ENCODE measurements around the gene TM2D3. TPM values are rescaled to one million over a fixed set of nuclear protein-coding genes. Genes with fewer than 3 reads are reported as not detected.
A peak's percentile ranks its signal among the peaks of the same experiment; 100 is the strongest.

The TM2D3 gene
- total RNA-seq, 2 donors from 2014 or later, result 39.8 to 104 TPM

DNA sequence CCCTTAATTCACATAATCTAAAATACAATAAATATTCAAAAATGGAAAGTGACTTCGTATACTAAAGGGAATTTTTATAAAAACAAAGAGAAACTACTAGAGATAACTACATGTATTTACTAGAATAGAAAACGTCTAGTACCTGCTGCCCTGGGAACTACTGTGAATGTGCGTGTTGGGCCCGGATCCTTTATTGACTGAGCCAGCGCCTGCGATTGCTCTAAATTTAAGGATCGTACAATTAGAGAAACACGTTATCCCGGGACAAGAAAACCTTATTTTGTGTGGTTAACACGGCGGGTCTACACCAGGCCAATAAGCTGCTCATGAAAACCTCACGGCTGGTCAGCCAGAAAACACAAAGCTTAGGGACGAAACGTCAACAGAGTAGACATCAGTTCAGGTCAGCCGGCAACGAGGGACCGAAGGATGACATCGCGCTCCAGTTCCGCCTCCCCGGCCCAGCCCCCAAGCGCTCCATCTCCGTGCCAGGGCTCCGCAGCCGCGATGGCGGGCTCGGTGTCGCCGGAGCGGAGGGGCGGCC lies 555 bp downstream of the TM2D3 start:
- H3K27ac ChIP-seq, result peak overlapping the region; percentile 92 to 97
- H3K27me3 ChIP-seq (replicated peaks; ENCODE audit: insufficient read depth), result no peaks in the 10 kb centered on the region
- H3K4me1 ChIP-seq (ENCODE audit: control insufficient read depth in 1 of 2, low read depth in 2 of 2), result peaks cover 14 to 37% of the 10 kb centered on the region in 2 donors
- peak; percentile 48 for ATAC-seq (ENCODE audit: insufficient number of reproducible peaks, low FRiP score, low read depth)
- H3K9me3 ChIP-seq, result no peaks in the 10 kb centered on the region
- TF ChIP-seq CTCF (IDR thresholded peaks at IDR 0.05), result no peak
- H3K36me3 ChIP-seq, result peaks cover 14% of the 10 kb centered on the region
- peak overlapping the region; percentile 91 for H3K4me3 ChIP-seq
- DNase-seq (ENCODE audit: low spot score), result no peak

- no peaks in the 10 kb centered on the region for H3K27me3 ChIP-seq (replicated peaks; ENCODE audit: insufficient read depth)
- no peak overlapping the region for H3K4me3 ChIP-seq
- DNase-seq (ENCODE audit: low spot score), result no peak
- no peak overlapping the region for H3K27ac ChIP-seq
- peaks cover 14 to 37% of the 10 kb centered on the region in 2 donors for H3K4me1 ChIP-seq (ENCODE audit: control insufficient read depth in 1 of 2, low read depth in 2 of 2)
- H3K9me3 ChIP-seq, result no peaks in the 10 kb centered on the region
- peaks cover 19% of the 10 kb centered on the region for H3K36me3 ChIP-seq
- TF ChIP-seq CTCF (IDR thresholded peaks at IDR 0.05), result no peak
- no peak for ATAC-seq (ENCODE audit: insufficient number of reproducible peaks, low FRiP score, low read depth)
Observed at GRCh38 chr15:101650145-101650544, 2.0 kb downstream of the TM2D3 start.

GRCh38 chr15:101648356-101648755 lies 3.8 kb downstream of the TM2D3 start:
- no peak for TF ChIP-seq CTCF (IDR thresholded peaks at IDR 0.05)
- H3K27me3 ChIP-seq (replicated peaks; ENCODE audit: insufficient read depth), result no peaks in the 10 kb centered on the region
- H3K4me1 ChIP-seq (ENCODE audit: control insufficient read depth in 1 of 2, low read depth in 2 of 2), result peaks cover 14 to 37% of the 10 kb centered on the region in 2 donors
- ATAC-seq (ENCODE audit: insufficient number of reproducible peaks, low FRiP score, low read depth) (no peak), DNase-seq (ENCODE audit: low spot score) (no peak)
- peaks cover 32% of the 10 kb centered on the region for H3K36me3 ChIP-seq
- no peaks in the 10 kb centered on the region for H3K9me3 ChIP-seq
- H3K27ac ChIP-seq, result no peak overlapping the region
- no peak overlapping the region for H3K4me3 ChIP-seq

DNA sequence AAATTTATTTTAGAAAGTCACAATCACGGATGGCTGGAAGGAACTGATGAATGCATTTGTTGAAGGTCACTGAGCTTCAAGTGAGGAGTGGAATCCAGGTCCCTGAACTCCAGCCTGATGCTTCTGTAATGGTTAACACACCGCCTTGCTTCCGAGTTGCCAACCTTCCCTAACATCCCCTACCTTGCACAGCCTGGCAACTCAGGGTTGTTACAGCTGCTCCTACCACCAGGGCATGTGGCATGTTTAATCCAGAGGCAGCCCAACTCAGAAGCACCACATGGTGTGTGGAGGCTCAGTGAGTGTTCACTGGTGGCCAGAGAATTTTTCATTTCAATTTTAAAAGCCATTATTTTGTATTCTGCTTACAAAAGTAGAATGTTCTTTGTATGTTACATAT lies 4.9 kb downstream of the TM2D3 start:
- peaks cover 40% of the 10 kb centered on the region for H3K36me3 ChIP-seq
- no peak for ATAC-seq (ENCODE audit: insufficient number of reproducible peaks, low FRiP score, low read depth)
- TF ChIP-seq CTCF (IDR thresholded peaks at IDR 0.05), result no peak

DNA sequence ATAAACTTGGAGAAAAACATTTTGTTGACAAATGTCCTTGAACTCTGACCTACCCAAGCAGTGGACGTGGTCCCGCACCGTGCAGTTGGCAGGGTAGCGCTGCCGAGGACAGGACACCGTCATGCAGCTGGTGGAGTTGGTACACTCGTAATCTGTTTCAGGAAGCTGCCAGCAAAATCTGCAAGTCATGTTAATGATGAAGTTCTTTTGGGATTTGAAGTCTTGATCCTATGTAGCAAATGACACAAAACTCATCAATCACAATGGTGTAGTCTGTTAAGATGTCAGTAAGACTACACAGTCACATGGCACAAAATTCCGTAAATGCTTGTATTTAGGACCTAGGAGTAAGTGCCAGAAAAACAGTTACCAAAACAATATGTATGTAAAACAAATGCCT lies 5.5 kb downstream of the TM2D3 start:
- no peak overlapping the region for H3K4me3 ChIP-seq
- ATAC-seq (ENCODE audit: insufficient number of reproducible peaks, low FRiP score, low read depth) (no peak), DNase-seq (ENCODE audit: low spot score) (no peak)
- no peak for TF ChIP-seq CTCF (IDR thresholded peaks at IDR 0.05)
- no peaks in the 10 kb centered on the region for H3K27me3 ChIP-seq (replicated peaks; ENCODE audit: insufficient read depth)
- peaks cover 44% of the 10 kb centered on the region for H3K36me3 ChIP-seq
- no peaks in the 10 kb centered on the region for H3K9me3 ChIP-seq
- H3K27ac ChIP-seq, result no peak overlapping the region
- peaks cover 14 to 30% of the 10 kb centered on the region in 2 donors for H3K4me1 ChIP-seq (ENCODE audit: control insufficient read depth in 1 of 2, low read depth in 2 of 2)

More for the DNA sequence above, 4.9 kb downstream of the TM2D3 start:
- H3K4me1 ChIP-seq (ENCODE audit: control insufficient read depth in 1 of 2, low read depth in 2 of 2), result peaks cover 14 to 30% of the 10 kb centered on the region in 2 donors
- H3K4me3 ChIP-seq, result no peak overlapping the region
- H3K9me3 ChIP-seq, result no peaks in the 10 kb centered on the region
- H3K27me3 ChIP-seq (replicated peaks; ENCODE audit: insufficient read depth), result no peaks in the 10 kb centered on the region
- no peak for DNase-seq (ENCODE audit: low spot score)
- no peak overlapping the region for H3K27ac ChIP-seq
